Right atrium auricular region (tissue), 2 donors: ENCODE results near the gene ROR2. TPM values are rescaled to one million over a fixed set of nuclear protein-coding genes. Genes with fewer than 3 reads are reported as not detected.
A peak's percentile ranks its signal among the peaks of the same experiment; 100 is the strongest.

Source experiments
- DNase-seq: peaks from one replicate; pipeline ENCODE4 v3.0.0-alpha.2; 2019; ENCODE audit warnings: low spot score
- H3K27ac ChIP-seq, 2 donors: fragments of 200-600 bp; sonication (generic); 1 replicate in 1 of 2; 2 replicates in 1 of 2; pipeline ENCODE4 v1.5.1; 2016 to 2019
- H3K27me3 ChIP-seq, 2 donors: fragments of 200-600 bp; sonication (generic); one replicate each; pipeline versions ENCODE4 v1.5.1 to v1.6.0; 2017 to 2019
- H3K36me3 ChIP-seq: fragments of 200-600 bp; sonication (generic); one replicate; pipeline ENCODE4 v1.5.1; 2016
- H3K4me1 ChIP-seq, 2 donors: fragments of 200-600 bp; sonication (generic); one replicate each; pipeline versions ENCODE4 v1.5.1 to v1.6.0; 2017 to 2019
- H3K4me3 ChIP-seq, 2 donors: fragments of 200-600 bp; sonication (generic); 1 replicate in 1 of 2; 2 replicates in 1 of 2; pipeline ENCODE4 v1.5.1; 2017 to 2019; ENCODE audit warnings: mild to moderate bottlenecking in 1 of 2, moderate library complexity in 1 of 2
- H3K9me3 ChIP-seq, 2 donors: fragments of 200-600 bp; sonication (generic); one replicate each; pipeline ENCODE4 v1.5.1; 2019
- total RNA-seq, 2 donors: library from RNA; depleted of rRNA; stranded (reverse); fragments of >200 nt; gene quantifications; one replicate each; pipeline ENCODE4 v1.1.0, GENCODE V29; 2016
- TF ChIP-seq, protein P1 (sequence below), 2 donors: fragments of 200-600 bp; sonication (generic); IDR thresholded peaks; one replicate each; pipeline ENCODE4 v1.5.1; 2019; ENCODE audit warnings: antibody characterized with exemption in 2 of 2

Gene ROR2
- total RNA-seq, 2 donors from 2014 or later: 21.8 to 28.5 TPM

DNA sequence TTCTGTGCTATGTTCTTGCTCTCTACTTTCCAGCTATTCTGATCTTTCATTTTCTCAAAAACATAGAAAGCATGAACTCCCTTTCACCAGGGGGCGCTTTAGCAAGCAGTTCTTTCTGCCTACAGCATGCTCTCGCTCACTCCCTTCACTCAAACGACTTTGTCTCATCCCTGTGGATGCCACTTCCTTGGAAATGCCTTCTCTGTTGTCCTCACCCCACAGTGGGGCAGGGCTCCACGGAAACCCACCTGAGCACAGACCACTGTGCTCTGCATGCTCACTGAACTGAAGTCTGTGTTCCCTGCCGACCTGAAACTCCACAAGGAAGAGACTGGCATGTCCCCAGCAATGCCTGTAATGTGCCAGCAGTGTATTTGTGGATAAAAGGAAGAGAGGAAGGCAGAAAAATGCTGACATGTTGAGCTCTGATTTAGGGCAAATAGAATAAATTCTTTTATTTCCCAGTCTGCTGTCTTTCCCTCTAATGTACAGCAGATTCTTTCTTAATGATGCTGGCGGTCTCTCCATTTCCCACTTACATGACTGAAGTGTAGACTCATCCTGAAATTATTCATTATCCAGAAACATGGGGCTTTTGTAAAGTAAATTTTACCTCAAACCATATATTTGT, 4.9 kb upstream of the ROR2 start:
- no peak for DNase-seq
- Histone ChIP-seq H3K36me3 (no peaks in the 10 kb centered on the region), H3K4me1 (peaks cover 0 to 6% of the 10 kb centered on the region in 2 donors), H3K4me3 (peak overlapping the region in 1 of 2 donors; percentile 18), H3K27me3 (no peaks in the 10 kb centered on the region), H3K9me3 (no peaks in the 10 kb centered on the region), H3K27ac (no peak overlapping the region)
- TF ChIP-seq, protein P1, sequence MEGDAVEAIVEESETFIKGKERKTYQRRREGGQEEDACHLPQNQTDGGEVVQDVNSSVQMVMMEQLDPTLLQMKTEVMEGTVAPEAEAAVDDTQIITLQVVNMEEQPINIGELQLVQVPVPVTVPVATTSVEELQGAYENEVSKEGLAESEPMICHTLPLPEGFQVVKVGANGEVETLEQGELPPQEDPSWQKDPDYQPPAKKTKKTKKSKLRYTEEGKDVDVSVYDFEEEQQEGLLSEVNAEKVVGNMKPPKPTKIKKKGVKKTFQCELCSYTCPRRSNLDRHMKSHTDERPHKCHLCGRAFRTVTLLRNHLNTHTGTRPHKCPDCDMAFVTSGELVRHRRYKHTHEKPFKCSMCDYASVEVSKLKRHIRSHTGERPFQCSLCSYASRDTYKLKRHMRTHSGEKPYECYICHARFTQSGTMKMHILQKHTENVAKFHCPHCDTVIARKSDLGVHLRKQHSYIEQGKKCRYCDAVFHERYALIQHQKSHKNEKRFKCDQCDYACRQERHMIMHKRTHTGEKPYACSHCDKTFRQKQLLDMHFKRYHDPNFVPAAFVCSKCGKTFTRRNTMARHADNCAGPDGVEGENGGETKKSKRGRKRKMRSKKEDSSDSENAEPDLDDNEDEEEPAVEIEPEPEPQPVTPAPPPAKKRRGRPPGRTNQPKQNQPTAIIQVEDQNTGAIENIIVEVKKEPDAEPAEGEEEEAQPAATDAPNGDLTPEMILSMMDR (IDR thresholded peaks at IDR 0.05): peak; percentile 69

DNA sequence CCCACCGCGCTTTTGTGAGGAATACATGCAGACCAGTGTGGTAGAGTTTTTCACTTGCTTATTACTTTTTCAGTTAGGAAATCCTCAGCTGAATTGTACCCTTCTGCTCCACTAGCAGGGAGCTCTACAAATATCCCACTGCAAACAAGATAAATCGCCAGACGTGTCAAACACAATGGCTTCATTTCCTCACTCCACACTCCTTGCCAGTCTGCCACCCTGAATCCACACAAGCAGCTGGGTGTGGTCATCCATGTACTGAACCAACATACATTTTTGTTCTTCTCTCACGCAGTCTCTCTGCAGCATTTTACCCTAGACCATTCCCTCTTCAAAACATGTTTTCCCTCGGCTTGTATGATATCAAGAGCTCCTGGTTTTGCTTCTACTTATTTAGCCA, 3.7 kb upstream of the ROR2 start:
- Histone ChIP-seq H3K4me1 (peaks cover 0 to 8% of the 10 kb centered on the region in 2 donors), H3K9me3 (no peaks in the 10 kb centered on the region), H3K36me3 (no peaks in the 10 kb centered on the region), H3K27me3 (no peaks in the 10 kb centered on the region), H3K4me3 (no peak overlapping the region), H3K27ac (no peak overlapping the region)
- no peak for DNase-seq
- TF ChIP-seq, protein P1 (IDR thresholded peaks at IDR 0.05): no peak

DNA sequence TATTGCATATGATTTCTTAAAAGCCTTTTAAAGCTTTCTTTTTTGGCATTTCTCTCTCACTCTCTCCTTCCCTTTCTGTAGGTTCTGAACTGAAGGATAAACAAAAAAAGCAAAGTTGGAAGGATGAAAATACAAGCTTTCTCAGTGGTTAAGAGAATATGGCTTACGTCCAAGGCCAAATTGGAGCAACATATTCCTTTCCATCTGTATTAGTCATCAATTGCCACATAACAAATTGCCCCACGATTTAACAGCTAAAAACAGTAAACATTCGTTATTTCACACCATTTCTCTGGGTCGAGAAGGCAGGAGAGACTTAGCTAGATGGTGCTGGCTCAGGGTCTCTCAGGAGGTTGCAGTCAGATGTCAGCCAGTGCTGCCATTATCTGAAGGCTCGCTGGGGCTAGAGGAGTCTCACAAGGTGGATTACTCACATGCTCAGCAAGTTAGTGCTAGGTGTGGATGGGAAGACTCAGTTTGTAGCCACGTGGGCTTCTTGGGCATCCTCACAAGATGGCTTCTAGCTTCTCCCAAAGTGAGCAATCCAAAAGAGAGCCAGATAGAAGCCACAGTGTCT, 2.0 kb upstream of the ROR2 start:
- no peak overlapping the region for H3K27ac ChIP-seq

DNA sequence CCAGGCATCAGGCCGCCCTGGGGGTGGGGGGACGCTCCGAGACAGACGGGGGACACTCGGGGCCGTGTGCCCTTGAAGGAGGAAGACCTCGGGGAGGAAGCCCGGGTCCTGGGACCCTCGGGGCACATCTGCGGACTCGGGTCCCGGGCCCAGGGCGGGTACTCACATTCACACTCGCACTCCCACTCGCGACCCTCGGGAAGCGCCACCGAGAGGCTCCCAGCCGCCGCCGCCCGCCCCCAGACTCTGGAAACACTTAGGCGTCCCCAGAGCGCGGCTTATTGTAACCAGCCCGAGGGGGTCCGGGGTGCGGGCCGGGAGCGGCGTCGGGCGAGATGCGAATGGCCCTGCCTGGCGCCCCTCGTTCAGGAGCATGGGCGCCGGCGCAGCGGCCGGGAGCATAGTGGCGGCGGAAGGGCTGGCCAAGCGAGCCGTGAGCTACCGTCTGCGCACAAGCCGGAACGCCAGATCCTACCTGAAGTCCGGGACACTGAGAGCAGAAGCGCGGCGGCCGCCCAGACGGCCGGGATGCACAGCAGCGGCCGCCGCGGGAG, 559 bp downstream of the ROR2 start:
- no peak for DNase-seq
- H3K27ac ChIP-seq: peak overlapping the region; percentile 80 to 82
- peaks cover 0 to 31% of the 10 kb centered on the region in 2 donors for H3K4me1 ChIP-seq

More for the DNA sequence above, 2.0 kb upstream of the ROR2 start:
- TF ChIP-seq, protein P1 (IDR thresholded peaks at IDR 0.05): no peak
- no peak for DNase-seq
- Histone ChIP-seq H3K27me3 (no peaks in the 10 kb centered on the region), H3K9me3 (no peaks in the 10 kb centered on the region), H3K4me3 (no peak overlapping the region), H3K4me1 (peaks cover 0 to 18% of the 10 kb centered on the region in 2 donors), H3K36me3 (no peaks in the 10 kb centered on the region)

DNA sequence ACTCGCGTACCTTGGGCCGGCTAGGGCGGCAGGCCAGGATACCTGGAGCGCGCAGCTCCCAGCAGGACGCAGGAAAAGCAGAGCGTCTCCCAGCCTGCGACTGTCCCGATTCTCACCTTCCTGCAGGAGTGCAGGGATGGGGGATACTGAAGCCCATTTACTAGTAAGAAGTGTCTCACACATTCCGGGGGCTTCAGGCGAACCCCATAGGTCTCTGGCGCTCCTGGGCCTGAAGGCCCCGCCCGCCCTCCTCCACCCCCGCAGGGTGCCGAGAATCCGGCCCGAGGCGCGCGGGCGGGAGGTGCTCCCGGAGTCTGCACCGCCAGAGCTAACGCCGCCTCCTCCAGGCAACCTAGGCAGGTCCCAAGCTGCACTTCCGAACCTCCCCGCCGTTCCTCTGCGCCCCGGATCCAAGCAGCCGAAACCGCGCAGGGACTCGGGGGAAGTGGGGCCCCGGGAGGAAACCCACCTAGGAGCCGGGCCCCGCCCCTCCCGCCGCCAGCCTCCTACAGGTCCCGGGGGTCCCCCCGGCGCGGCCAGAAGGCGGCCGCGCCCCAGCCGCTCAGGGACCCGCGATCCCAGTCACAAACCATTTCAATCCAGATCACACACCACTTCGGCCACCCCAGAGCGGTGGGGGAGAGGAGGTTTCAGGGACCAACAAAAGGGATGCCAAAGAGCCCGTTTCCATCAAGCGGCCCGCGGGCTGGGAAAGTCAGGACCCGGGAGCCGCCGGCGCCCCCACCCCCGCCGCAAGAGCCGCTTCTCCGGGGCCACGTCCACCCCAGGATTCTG, 1.2 kb downstream of the ROR2 start:
- Histone ChIP-seq H3K4me1 (peaks cover 0 to 31% of the 10 kb centered on the region in 2 donors), H3K27ac (peak overlapping the region; percentile 80 to 82), H3K27me3 (no peaks in the 10 kb centered on the region)

More for the DNA sequence above, 559 bp downstream of the ROR2 start:
- H3K4me3 ChIP-seq: peak overlapping the region; percentile 65 to 66
- TF ChIP-seq, protein P1 (IDR thresholded peaks at IDR 0.05): no peak
- no peaks in the 10 kb centered on the region for H3K27me3 ChIP-seq
- no peaks in the 10 kb centered on the region for H3K36me3 ChIP-seq
- H3K9me3 ChIP-seq: no peaks in the 10 kb centered on the region

More for the DNA sequence above, 1.2 kb downstream of the ROR2 start:
- no peaks in the 10 kb centered on the region for H3K36me3 ChIP-seq
- TF ChIP-seq, protein P1 (IDR thresholded peaks at IDR 0.05): peak in 1 of 2 donors; percentile 47
- H3K4me3 ChIP-seq: peak overlapping the region; percentile 65 to 66
- peak; percentile 59 for DNase-seq
- H3K9me3 ChIP-seq: no peaks in the 10 kb centered on the region
